Kasumi-1 (cell line): Measurements from ENCODE around the gene CLSTN2.

Experiments
- DNase-seq, 2 experiments: peaks; one replicate each; lab custom pipeline; 2025; lab: John Stamatoyannopoulos, UW

CLSTN2 gene

GRCh38 chr3:140236836-140237501, 302.0 kb downstream of the CLSTN2 start:
- DNase-seq, result no peak

DNA sequence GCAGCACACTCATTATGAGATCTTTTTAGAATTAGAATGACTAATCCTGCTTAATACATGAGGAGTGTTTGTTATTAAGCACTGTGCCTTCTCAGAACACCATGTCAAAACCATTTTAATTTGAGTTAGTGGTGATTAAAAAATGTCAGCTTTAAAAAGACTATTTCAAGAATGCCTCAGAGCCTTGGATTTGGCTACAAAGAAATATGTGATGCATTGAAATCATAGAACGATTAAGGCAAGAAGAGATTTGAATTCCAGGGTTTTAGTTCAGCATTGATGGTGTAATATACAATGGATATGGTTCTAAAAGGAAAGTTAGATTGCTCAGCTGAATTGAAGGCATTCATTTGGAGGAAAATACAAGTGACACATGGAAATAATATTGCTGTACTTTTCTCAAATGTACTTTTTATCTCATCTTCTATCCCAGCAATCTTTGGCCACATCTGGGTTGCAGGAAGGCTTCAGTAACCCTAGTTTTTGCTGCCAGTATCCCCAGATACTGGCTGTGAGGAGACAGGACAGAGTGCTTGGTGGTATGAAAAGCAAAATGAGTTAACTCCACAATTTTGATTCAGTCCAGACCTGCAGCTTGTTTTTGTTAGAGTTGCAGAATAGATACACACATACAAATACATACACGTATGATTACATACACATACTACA, 303.8 kb downstream of the CLSTN2 start:
- no peak for DNase-seq

GRCh38 chr3:140242818-140243276, 307.9 kb downstream of the CLSTN2 start:
- no peak for DNase-seq

DNA sequence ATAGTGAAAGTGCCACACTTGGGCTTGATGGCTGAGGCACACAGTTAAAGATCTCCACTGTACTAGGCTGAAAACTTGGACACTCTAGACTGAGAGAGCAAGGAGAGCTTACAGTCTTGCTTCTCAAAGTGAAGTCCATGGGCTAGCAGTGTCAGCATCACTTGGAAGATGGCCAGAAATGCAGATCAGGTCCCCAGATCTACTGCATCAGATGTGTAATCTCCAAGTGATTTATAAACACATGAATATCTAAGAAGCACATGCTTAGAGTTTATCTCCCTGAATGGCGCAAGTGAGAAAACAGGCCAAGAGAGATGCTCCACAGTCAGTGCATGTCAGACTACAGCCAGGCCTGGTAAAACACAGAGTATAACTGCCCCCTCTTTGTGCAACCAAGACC, 308.6 kb downstream of the CLSTN2 start:
- no peak for DNase-seq

DNA sequence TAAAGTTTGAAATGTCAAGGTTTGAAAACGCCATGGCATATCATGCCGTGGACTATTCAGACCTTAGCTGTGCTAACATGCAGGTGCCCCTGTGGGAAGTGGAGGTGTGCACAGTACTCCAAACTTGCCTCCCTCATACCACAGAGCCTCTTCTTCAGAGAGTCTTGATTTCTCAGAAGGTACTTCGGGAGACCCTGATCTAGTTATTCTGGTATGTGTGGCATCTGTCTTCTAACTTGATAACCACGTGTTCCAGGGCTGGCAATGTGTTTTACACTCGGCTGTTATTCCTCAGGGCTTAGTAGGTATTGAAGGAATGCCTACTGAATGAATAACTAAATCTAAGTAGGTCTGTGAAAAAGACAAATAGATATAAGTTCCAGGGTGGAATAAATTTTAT, 309.9 kb downstream of the CLSTN2 start:
- DNase-seq, result no peak

- DNase-seq, result no peak
Observed at GRCh38 chr3:140246578-140246977, 311.6 kb downstream of the CLSTN2 start.

- no peak for DNase-seq
Observed at GRCh38 chr3:140247775-140248174, 312.8 kb downstream of the CLSTN2 start.

- no peak for DNase-seq
Observed at GRCh38 chr3:140249188-140249587, 314.2 kb downstream of the CLSTN2 start.

DNA sequence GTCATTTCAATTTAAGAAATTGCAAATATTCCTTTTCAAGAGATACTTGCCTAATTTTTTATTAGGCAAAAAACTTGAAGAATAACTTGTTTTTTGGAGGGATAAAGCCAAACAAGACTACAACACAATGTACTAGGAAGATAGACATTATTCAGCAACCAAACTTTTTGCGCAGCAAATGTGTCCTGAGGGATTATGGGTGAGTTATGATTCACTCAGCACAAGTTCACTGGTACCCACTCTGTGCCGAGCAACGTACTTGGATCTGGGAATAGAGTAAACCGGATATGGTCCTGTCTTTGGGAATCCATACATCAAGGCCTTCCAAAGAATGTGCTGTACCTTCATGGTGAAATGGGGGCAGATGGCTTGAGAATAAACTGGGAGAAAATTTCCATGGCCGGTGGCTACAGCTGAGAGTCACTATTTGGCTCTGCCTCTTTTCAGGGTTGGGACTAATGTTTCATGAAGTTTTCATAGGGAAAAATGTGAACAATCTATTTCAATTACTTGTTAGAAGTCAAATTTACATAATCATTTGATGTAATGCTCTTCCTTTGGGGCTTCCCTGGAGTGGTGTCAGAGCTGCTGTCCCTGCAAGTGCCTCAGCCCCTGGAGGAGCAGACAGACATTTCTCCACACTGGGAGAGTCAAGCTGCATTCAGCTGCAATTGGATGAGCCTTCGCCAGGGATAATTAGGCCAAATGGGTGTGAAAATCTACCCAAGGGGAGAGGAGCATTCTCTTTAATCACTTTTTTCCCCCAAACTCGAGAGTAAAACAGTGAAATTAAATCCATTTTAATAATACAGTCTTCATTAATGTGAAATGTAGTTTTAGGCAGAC, 315.2 kb downstream of the CLSTN2 start:
- no peak for DNase-seq

- DNase-seq, result no peak
Observed at GRCh38 chr3:140250945-140251344, 316.0 kb downstream of the CLSTN2 start.

GRCh38 chr3:140251678-140252077, 316.7 kb downstream of the CLSTN2 start:
- DNase-seq, result no peak

- no peak for DNase-seq
Observed at GRCh38 chr3:140252812-140253656, 318.0 kb downstream of the CLSTN2 start.

DNA sequence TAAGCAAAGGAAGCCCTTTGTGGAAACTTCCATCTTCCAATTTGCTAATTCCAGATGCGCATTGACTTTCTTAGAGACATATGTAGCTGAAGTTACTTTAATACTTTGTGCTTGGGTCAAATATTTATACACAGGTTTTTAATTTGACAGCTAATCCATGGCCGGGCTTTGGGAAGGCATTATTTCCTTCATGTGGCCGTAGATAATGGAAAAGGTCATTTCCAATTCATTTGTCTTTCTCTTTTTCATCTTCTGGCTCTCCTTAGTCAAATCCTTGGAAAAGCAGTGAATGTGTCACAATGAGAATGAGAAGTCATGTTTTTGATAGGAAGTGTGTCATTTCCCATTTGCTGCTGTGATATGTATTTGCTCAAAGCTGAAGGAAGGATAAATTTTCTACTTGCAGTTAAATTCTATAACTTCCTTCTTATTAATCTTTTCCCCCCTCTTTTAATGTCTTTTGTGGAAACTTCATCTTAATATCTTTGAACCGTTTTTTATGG, 323.3 kb downstream of the CLSTN2 start:
- no peak for DNase-seq

- DNase-seq, result no peak
Observed at GRCh38 chr3:140265302-140265701, 330.3 kb downstream of the CLSTN2 start.

- no peak for DNase-seq
Observed at GRCh38 chr3:140268103-140268502, 333.1 kb downstream of the CLSTN2 start.

DNA sequence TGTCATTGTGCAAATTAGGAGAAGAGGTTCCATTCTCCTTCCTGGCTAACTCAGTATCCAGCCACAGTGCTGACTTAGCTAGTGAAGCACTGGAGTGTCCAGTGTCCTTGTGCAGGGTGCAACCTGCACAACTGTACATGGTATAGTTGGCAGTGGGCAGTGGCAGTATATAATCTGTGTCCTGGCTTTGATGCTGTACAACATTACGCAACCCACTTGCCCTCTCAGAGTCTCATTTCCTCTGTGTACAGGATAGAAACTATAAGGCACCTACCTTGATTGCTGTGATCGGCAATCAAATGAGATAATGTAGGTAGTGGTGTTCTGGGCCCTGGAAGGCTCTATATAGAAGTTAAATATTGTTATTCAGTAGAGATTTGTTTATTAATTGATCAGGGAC, 333.6 kb downstream of the CLSTN2 start:
- no peak for DNase-seq

- DNase-seq, result no peak
Observed at GRCh38 chr3:140270329-140270728, 335.3 kb downstream of the CLSTN2 start.

- no peak for DNase-seq
Observed at GRCh38 chr3:140273542-140274195, 338.7 kb downstream of the CLSTN2 start.

GRCh38 chr3:140274429-140274828, 339.4 kb downstream of the CLSTN2 start:
- DNase-seq, result no peak

GRCh38 chr3:140276703-140277102, 341.7 kb downstream of the CLSTN2 start:
- no peak for DNase-seq

GRCh38 chr3:140277886-140278285, 342.9 kb downstream of the CLSTN2 start:
- DNase-seq, result no peak
